ENCODE measurements around the gene KCNAB2. TPM values are rescaled to one million over a fixed set of nuclear protein-coding genes. Genes with fewer than 3 reads are reported as not detected.

The KCNAB2 gene
- total RNA-seq, 1 donor from 2014 or later: 3.1 TPM

- Mint-ChIP-seq H3K36me3 (ENCODE audit: low read depth, unreplicated experiment) (no peaks in the 10 kb centered on the region), H3K9me3 (ENCODE audit: unreplicated experiment) (no peaks in the 10 kb centered on the region), H3K4me3 (ENCODE audit: unreplicated experiment) (no peak overlapping the region), H3K27ac (ENCODE audit: unreplicated experiment) (no peak overlapping the region), H3K4me1 (ENCODE audit: low read depth, unreplicated experiment) (no peaks in the 10 kb centered on the region), H3K27me3 (ENCODE audit: low read depth, unreplicated experiment) (peaks cover 11% of the 10 kb centered on the region)
- H3K9me3 ChIP-seq (ENCODE audit: insufficient read depth, low read depth, low read length): peaks cover 5% of the 10 kb centered on the region
- no peaks in the 10 kb centered on the region for H3K4me1 ChIP-seq (ENCODE audit: insufficient read depth, low read length)
- H4K20me1 ChIP-seq (ENCODE audit: insufficient read depth, low read length): no peaks in the 10 kb centered on the region
- H2AFZ ChIP-seq (ENCODE audit: low read depth, low read length): no peak overlapping the region
- DNase-seq (ENCODE audit: low read depth): no peak
- no peak overlapping the region for H3K9ac ChIP-seq (ENCODE audit: low read length)
- H3K36me3 ChIP-seq (ENCODE audit: insufficient read depth, low read length): no peaks in the 10 kb centered on the region
- H3K27me3 ChIP-seq (ENCODE audit: insufficient read depth, low read length): peaks cover 2% of the 10 kb centered on the region
- TF ChIP-seq EZH2 (IDR thresholded peaks at IDR 0.05; ENCODE audit: insufficient read depth, low read length): no peak
- no peak for TF ChIP-seq CTCF (IDR thresholded peaks at IDR 0.05; ENCODE audit: insufficient read depth, low read depth, low read length)
- no peak overlapping the region for H3K27ac ChIP-seq (ENCODE audit: low read depth, low read length)
- FAIRE-seq: no peak
- no peaks in the 10 kb centered on the region for H3K79me2 ChIP-seq (ENCODE audit: insufficient read depth, low read length)
- no peak overlapping the region for H3K4me3 ChIP-seq (ENCODE audit: insufficient read depth, low read depth, low read length)
- H3K4me2 ChIP-seq (ENCODE audit: low read length): no peak overlapping the region
These were observed 71.9 kb downstream of the KCNAB2 start for GRCh38 chr1:6117624-6118023.

- TF ChIP-seq CTCF (IDR thresholded peaks at IDR 0.05; ENCODE audit: insufficient read depth, low read depth, low read length) (no peak), EZH2 (IDR thresholded peaks at IDR 0.05; ENCODE audit: insufficient read depth, low read length) (no peak)
- H3K36me3 ChIP-seq (ENCODE audit: insufficient read depth, low read length): no peaks in the 10 kb centered on the region
- H4K20me1 ChIP-seq (ENCODE audit: insufficient read depth, low read length): no peaks in the 10 kb centered on the region
- H3K27me3 ChIP-seq (ENCODE audit: insufficient read depth, low read length): peaks cover 2% of the 10 kb centered on the region
- no peak overlapping the region for H3K4me3 ChIP-seq (ENCODE audit: insufficient read depth, low read depth, low read length)
- H3K9ac ChIP-seq (ENCODE audit: low read length): no peak overlapping the region
- Mint-ChIP-seq H3K4me1 (ENCODE audit: low read depth, unreplicated experiment) (no peaks in the 10 kb centered on the region), H3K4me3 (ENCODE audit: unreplicated experiment) (no peak overlapping the region), H3K27ac (ENCODE audit: unreplicated experiment) (no peak overlapping the region), H3K36me3 (ENCODE audit: low read depth, unreplicated experiment) (no peaks in the 10 kb centered on the region), H3K9me3 (ENCODE audit: unreplicated experiment) (no peaks in the 10 kb centered on the region), H3K27me3 (ENCODE audit: low read depth, unreplicated experiment) (peaks cover 7% of the 10 kb centered on the region)
- FAIRE-seq (no peak), DNase-seq (ENCODE audit: low read depth) (peak; percentile 4)
- peaks cover 5% of the 10 kb centered on the region for H3K9me3 ChIP-seq (ENCODE audit: insufficient read depth, low read depth, low read length)
- H2AFZ ChIP-seq (ENCODE audit: low read depth, low read length): no peak overlapping the region
- no peak overlapping the region for H3K27ac ChIP-seq (ENCODE audit: low read depth, low read length)
- no peaks in the 10 kb centered on the region for H3K4me1 ChIP-seq (ENCODE audit: insufficient read depth, low read length)
- no peak overlapping the region for H3K4me2 ChIP-seq (ENCODE audit: low read length)
- no peaks in the 10 kb centered on the region for H3K79me2 ChIP-seq (ENCODE audit: insufficient read depth, low read length)
These were observed 72.7 kb downstream of the KCNAB2 start for GRCh38 chr1:6118415-6118814.

- Mint-ChIP-seq H3K4me3 (ENCODE audit: unreplicated experiment) (no peak overlapping the region), H3K4me1 (ENCODE audit: low read depth, unreplicated experiment) (no peaks in the 10 kb centered on the region), H3K27me3 (ENCODE audit: low read depth, unreplicated experiment) (peaks cover 6% of the 10 kb centered on the region), H3K36me3 (ENCODE audit: low read depth, unreplicated experiment) (no peaks in the 10 kb centered on the region), H3K27ac (ENCODE audit: unreplicated experiment) (no peak overlapping the region), H3K9me3 (ENCODE audit: unreplicated experiment) (no peaks in the 10 kb centered on the region)
- H3K9me3 ChIP-seq (ENCODE audit: insufficient read depth, low read depth, low read length): no peaks in the 10 kb centered on the region
- no peaks in the 10 kb centered on the region for H3K36me3 ChIP-seq (ENCODE audit: insufficient read depth, low read length)
- no peaks in the 10 kb centered on the region for H3K79me2 ChIP-seq (ENCODE audit: insufficient read depth, low read length)
- no peak overlapping the region for H2AFZ ChIP-seq (ENCODE audit: low read depth, low read length)
- DNase-seq (ENCODE audit: low read depth) (no peak), FAIRE-seq (no peak)
- H3K4me1 ChIP-seq (ENCODE audit: insufficient read depth, low read length): no peaks in the 10 kb centered on the region
- no peak overlapping the region for H3K4me3 ChIP-seq (ENCODE audit: insufficient read depth, low read depth, low read length)
- H4K20me1 ChIP-seq (ENCODE audit: insufficient read depth, low read length): no peaks in the 10 kb centered on the region
- H3K27ac ChIP-seq (ENCODE audit: low read depth, low read length): no peak overlapping the region
- no peaks in the 10 kb centered on the region for H3K27me3 ChIP-seq (ENCODE audit: insufficient read depth, low read length)
- no peak overlapping the region for H3K4me2 ChIP-seq (ENCODE audit: low read length)
- no peak overlapping the region for H3K9ac ChIP-seq (ENCODE audit: low read length)
- no peak for TF ChIP-seq CTCF (IDR thresholded peaks at IDR 0.05; ENCODE audit: insufficient read depth, low read depth, low read length)
- no peak for TF ChIP-seq EZH2 (IDR thresholded peaks at IDR 0.05; ENCODE audit: insufficient read depth, low read length)
These were observed 75.3 kb downstream of the KCNAB2 start for GRCh38 chr1:6121021-6121421.

Measured in astrocyte (in vitro differentiated cells and primary cell).